ENCODE results near the gene DLGAP3. TPM values are rescaled to one million over a fixed set of nuclear protein-coding genes. Genes with fewer than 3 reads are reported as not detected.

Gene DLGAP3
- total and polyA plus RNA-seq, 2 of the 13 experiments (the other 11 are each of a cell fraction or from before 2014, with no cell fraction given), result 0.03 to 0.04 TPM

DNA sequence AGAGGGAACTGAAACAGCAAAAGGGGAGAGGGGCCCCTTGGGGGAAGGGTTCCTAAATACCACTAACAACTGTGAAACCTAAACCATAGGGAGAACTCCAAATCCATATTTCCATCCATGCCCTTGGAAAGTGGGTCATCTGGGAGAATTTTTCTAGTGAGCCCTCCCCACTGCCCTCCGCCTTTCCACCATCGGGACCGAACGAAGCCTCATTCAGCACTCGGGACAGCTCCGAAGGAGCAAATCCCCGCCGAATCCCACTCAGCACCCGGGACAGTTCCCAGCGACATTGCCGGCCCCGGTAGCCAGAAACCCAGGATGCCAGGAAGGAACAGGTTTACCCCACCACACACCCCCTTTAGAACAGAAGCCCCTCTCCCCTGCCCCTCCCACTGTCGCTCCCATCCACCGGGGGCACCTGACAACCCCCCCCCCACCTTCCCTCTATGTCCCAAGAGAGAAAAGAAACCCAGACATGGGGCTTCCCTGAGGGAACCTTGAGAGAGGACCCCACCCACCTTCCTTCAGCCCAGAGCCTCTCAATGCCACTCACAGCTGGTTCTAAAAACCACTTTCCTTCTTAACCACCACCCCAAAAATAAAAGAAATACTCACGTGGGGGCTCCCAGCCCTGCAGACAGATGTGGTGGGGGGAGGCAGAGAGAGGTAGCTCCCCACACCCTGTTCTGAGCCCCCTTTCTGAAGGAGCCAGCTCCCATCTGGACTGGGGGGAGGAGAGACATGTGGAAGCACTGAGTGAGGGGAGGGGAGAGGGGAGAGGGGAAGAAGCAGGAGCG is 4.5 kb downstream of the DLGAP3 start (continued):
- peak; percentile 34 for TF ChIP-seq RBM39 (IDR thresholded peaks at IDR 0.05; ENCODE audit: low read depth, low read length, poor library complexity, severe bottlenecking)
- peak; percentile 99 for TF ChIP-seq TOE1 (CRISPR knock-in tag; IDR thresholded peaks at IDR 0.05)
- TF ChIP-seq TMF1 (CRISPR knock-in tag; IDR thresholded peaks at IDR 0.05; ENCODE audit: low read depth), result peak; percentile 99
- peak; percentile 100 for TF ChIP-seq SP140L (CRISPR knock-in tag; IDR thresholded peaks at IDR 0.05; ENCODE audit: borderline replicate concordance)
- TF ChIP-seq NR2C2 (CRISPR knock-in tag; IDR thresholded peaks at IDR 0.05; ENCODE audit: borderline replicate concordance), result peak; percentile 48; the same call in 1 of the 2 replicates
- peak; percentile 92 for TF ChIP-seq REPIN1 (CRISPR knock-in tag; IDR thresholded peaks at IDR 0.05; ENCODE audit: borderline replicate concordance, low read depth)
- TF ChIP-seq, protein P1, sequence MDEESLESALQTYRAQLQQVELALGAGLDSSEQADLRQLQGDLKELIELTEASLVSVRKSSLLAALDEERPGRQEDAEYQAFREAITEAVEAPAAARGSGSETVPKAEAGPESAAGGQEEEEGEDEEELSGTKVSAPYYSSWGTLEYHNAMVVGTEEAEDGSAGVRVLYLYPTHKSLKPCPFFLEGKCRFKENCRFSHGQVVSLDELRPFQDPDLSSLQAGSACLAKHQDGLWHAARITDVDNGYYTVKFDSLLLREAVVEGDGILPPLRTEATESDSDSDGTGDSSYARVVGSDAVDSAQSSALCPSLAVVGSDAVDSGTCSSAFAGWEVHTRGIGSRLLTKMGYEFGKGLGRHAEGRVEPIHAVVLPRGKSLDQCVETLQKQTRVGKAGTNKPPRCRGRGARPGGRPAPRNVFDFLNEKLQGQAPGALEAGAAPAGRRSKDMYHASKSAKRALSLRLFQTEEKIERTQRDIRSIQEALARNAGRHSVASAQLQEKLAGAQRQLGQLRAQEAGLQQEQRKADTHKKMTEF (CRISPR knock-in tag; IDR thresholded peaks at IDR 0.05), result peak; percentile 92
- TF ChIP-seq RAD21 (CRISPR knock-in tag; IDR thresholded peaks at IDR 0.05), result no peak
- TF ChIP-seq, protein P2, sequence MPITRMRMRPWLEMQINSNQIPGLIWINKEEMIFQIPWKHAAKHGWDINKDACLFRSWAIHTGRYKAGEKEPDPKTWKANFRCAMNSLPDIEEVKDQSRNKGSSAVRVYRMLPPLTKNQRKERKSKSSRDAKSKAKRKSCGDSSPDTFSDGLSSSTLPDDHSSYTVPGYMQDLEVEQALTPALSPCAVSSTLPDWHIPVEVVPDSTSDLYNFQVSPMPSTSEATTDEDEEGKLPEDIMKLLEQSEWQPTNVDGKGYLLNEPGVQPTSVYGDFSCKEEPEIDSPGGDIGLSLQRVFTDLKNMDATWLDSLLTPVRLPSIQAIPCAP (CRISPR knock-in tag; IDR thresholded peaks at IDR 0.05; ENCODE audit: low read depth), result peak; percentile 95
- TF ChIP-seq ZFP36L1 (CRISPR knock-in tag; IDR thresholded peaks at IDR 0.05), result peak; percentile 96
- TF ChIP-seq FOXK1 (CRISPR knock-in tag; IDR thresholded peaks at IDR 0.05; ENCODE audit: borderline replicate concordance, low read depth), result peak; percentile 97; the same call in 1 of the 2 replicates
- no peak for TF ChIP-seq POLR2A (IDR thresholded peaks at IDR 0.05; ENCODE audit: insufficient read depth in 1 of 2, low read depth in 2 of 2, low read length in 2 of 2)
- TF ChIP-seq TRIM24 (CRISPR knock-in tag; IDR thresholded peaks at IDR 0.05), result no peak
- TF ChIP-seq MTF1 (CRISPR knock-in tag; IDR thresholded peaks at IDR 0.05), result peak; percentile 98
- TF ChIP-seq NPAS2 (CRISPR knock-in tag; IDR thresholded peaks at IDR 0.05; ENCODE audit: borderline replicate concordance), result no peak; the same call in 1 of the 2 replicates
- peak; percentile 97 for TF ChIP-seq RFXAP (CRISPR knock-in tag; IDR thresholded peaks at IDR 0.05; ENCODE audit: borderline replicate concordance)
- peak; percentile 97 for TF ChIP-seq MIXL1 (CRISPR knock-in tag; IDR thresholded peaks at IDR 0.05)
- peak; percentile 99 for TF ChIP-seq HOXD1 (CRISPR knock-in tag; IDR thresholded peaks at IDR 0.05)
- TF ChIP-seq, protein P3, sequence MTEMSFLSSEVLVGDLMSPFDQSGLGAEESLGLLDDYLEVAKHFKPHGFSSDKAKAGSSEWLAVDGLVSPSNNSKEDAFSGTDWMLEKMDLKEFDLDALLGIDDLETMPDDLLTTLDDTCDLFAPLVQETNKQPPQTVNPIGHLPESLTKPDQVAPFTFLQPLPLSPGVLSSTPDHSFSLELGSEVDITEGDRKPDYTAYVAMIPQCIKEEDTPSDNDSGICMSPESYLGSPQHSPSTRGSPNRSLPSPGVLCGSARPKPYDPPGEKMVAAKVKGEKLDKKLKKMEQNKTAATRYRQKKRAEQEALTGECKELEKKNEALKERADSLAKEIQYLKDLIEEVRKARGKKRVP (CRISPR knock-in tag; IDR thresholded peaks at IDR 0.05), result peak in 1 of 2 experiments; percentile 85; a peak in 2 of 4 replicates
- TF ChIP-seq ZNF841 (CRISPR knock-in tag; IDR thresholded peaks at IDR 0.05; ENCODE audit: borderline replicate concordance), result peak; percentile 97
- TF ChIP-seq FOXP1 (IDR thresholded peaks at IDR 0.05), result no peak
- peak; percentile 68 for TF ChIP-seq FOXP1 (CRISPR knock-in tag; IDR thresholded peaks at IDR 0.05)
- no peak for TF ChIP-seq SOX13 (IDR thresholded peaks at IDR 0.05)
- peak in 1 of 2 experiments; percentile 86; a peak in 2 of 4 replicates for TF ChIP-seq SOX13 (CRISPR knock-in tag; conservative IDR thresholded peaks at IDR 0.05 in 1 of 2, IDR thresholded peaks at IDR 0.05 in 1 of 2)
- TF ChIP-seq ZNF282 (IDR thresholded peaks at IDR 0.05; ENCODE audit: partially characterized antibody), result no peak
- TF ChIP-seq SRF (IDR thresholded peaks at IDR 0.05; ENCODE audit: low read depth, low read length), result no peak
- TF ChIP-seq DNMT1 (CRISPR knock-in tag; IDR thresholded peaks at IDR 0.05), result no peak
- TF ChIP-seq ZNF567 (CRISPR knock-in tag; IDR thresholded peaks at IDR 0.05; ENCODE audit: borderline replicate concordance), result peak; percentile 87
- peak; percentile 91; the same call in 1 of the 2 replicates for TF ChIP-seq ZNF432 (CRISPR knock-in tag; IDR thresholded peaks at IDR 0.05; ENCODE audit: borderline replicate concordance)
- peak; percentile 96 for TF ChIP-seq ZSCAN31 (CRISPR knock-in tag; IDR thresholded peaks at IDR 0.05; ENCODE audit: low read depth)

Data from HepG2 (cell line).